Panc1 (cell line): Measurements from ENCODE around the gene HTR3D. TPM values are rescaled to one million over a fixed set of nuclear protein-coding genes. Genes with fewer than 3 reads are reported as not detected.

Experiments used
- ATAC-seq: fragments of 200-7000 bp; cut with Tn5 transposase; 2 replicates; pipeline ENCODE4 v1.9.1; 2020; ENCODE audit warnings: mild to moderate bottlenecking, moderate library complexity
- BruUV-seq: library from RNA; stranded (reverse); fragments of 400-500 nt; replicated peaks from 2 replicates; lab custom pipeline; 2021; lab: Mats Ljungman, UMichigan
- CTCF ChIA-PET: fragments of 300-600 bp; sonication (Branson Sonifier 250); formaldehyde crosslinking; loops from one replicate; lab custom pipeline; 2022; ENCODE audit warnings: antibody characterized with exemption; lab: Charles Lee
- POLR2A ChIA-PET: fragments of 300-600 bp; sonication (Branson Sonifier 250); formaldehyde crosslinking; loops from one replicate; lab custom pipeline; 2022; ENCODE audit warnings: antibody characterized with exemption; lab: Charles Lee
- DNase-seq: peaks from one replicate; pipeline ENCODE4 v3.0.0-alpha.2; 2010; ENCODE audit warnings: low read depth, low spot score
- H3K27ac ChIP-seq: 2 replicates; pipeline ENCODE4 v1.5.1; 2011; ENCODE audit warnings: mild to moderate bottlenecking, low read length, inconsistent platforms
- H3K27me3 ChIP-seq: fragments of 200-500 bp; sonication (Bioruptor generic); 2 replicates; pipeline ENCODE4 v1.6.0; 2014; ENCODE audit warnings: low read length, inconsistent platforms; ENCODE audit not compliant: control insufficient read depth, insufficient read depth
- H3K36me3 ChIP-seq: fragments of 200-500 bp; sonication (Bioruptor generic); 2 replicates; pipeline ENCODE4 v1.5.1; 2014; ENCODE audit warnings: inconsistent platforms, mild to moderate bottlenecking, low read length, moderate library complexity; ENCODE audit not compliant: control insufficient read depth, insufficient read depth
- H3K4me1 ChIP-seq: 2 replicates; pipeline ENCODE4 v1.5.1; 2011; ENCODE audit warnings: inconsistent platforms, mild to moderate bottlenecking, low read length, moderate library complexity; ENCODE audit not compliant: control insufficient read depth, insufficient read depth
- H3K4me3 ChIP-seq, 2 experiments: 2 replicates each; pipeline ENCODE4 v1.5.1; 2011 to 2012; ENCODE audit warnings: low read depth in 2 of 2, low read length in 2 of 2, mild to moderate bottlenecking in 2 of 2, inconsistent platforms in 1 of 2, moderate library complexity in 1 of 2
- H3K9me3 ChIP-seq: fragments of 200-500 bp; sonication (Bioruptor generic); 2 replicates; pipeline ENCODE4 v1.5.1; 2014; ENCODE audit warnings: low read depth, mild to moderate bottlenecking, inconsistent platforms, low read length, moderate library complexity; ENCODE audit not compliant: control insufficient read depth, insufficient read depth
- POLR2AphosphoS5 ChIP-seq: IDR thresholded peaks from 2 replicates; pipeline ENCODE4 v1.6.1; 2012; ENCODE audit warnings: mild to moderate bottlenecking, low read depth, low read length, moderate library complexity
- SIN3A ChIP-seq: IDR thresholded peaks from 2 replicates; pipeline ENCODE4 v1.6.1; 2012; ENCODE audit warnings: low read depth, mild to moderate bottlenecking, low read length, moderate library complexity, borderline replicate concordance; ENCODE audit not compliant: insufficient read depth
- TCF7L2 ChIP-seq: IDR thresholded peaks from 2 replicates; pipeline ENCODE4 v1.6.1; 2011; ENCODE audit warnings: mild to moderate bottlenecking, low read depth, low read length, inconsistent platforms
- in situ Hi-C: cut with HindIII; loops from 2 replicates; pipeline ENCODE4 v1.10.0; 2016; ENCODE audit warnings: low sequenced_read_pairs, low pct_unique_long_range_greater_than_20kb
- intact Hi-C: fragments of 100-400 bp; cut with micrococcal nuclease; formaldehyde crosslinking; loops from one replicate; pipeline ENCODE4 v1.10.0; 2022; ENCODE audit not compliant: unreplicated experiment
- total RNA-seq: library from RNA; stranded (reverse); gene quantifications from one replicate; pipeline ENCODE4 v1.2.1, GENCODE V29; 2021; ENCODE audit not compliant: unreplicated experiment
- TF ChIP-seq, protein P1 (sequence below), 2 experiments: IDR thresholded peaks; 2 replicates each; pipeline ENCODE4 v1.6.1; 2011 to 2012; ENCODE audit warnings: low read depth in 2 of 2, control low read depth in 1 of 2, low read length in 1 of 2, mild to moderate bottlenecking in 1 of 2, moderate library complexity in 1 of 2; ENCODE audit not compliant: insufficient read depth in 1 of 2
- TF ChIP-seq, protein P2 (sequence below): fragments of 450-650 bp; IDR thresholded peaks from 2 replicates; pipeline ENCODE4 v1.5.1; 2017; ENCODE audit warnings: mild to moderate bottlenecking

The HTR3D gene
- total RNA-seq, 1 experiment from 2014 or later: not detected

DNA sequence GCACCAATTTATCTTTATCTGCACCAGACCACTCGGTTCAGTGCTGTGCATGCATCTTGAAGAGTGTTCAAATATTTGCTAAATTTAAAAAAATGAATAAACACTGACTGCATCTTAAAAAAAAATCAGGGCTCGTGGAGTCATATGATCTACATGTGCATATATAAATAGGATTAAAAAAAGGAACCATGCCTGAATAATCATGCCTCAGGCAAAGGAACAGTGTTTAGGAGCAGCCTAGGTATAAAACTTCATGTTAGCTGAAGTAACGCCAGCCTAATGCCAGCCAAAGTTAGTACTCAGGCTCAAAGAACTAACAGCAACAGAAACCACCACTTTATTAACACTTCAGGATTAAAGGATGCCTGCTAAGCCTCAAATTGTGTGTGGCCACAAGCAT, 23.4 kb upstream of the HTR3D start:
- ChIA-PET POLR2A (no interaction called here), CTCF (no interaction called here)
- no peak for ATAC-seq
- Histone ChIP-seq H3K36me3 (peaks cover 3% of the 10 kb centered on the region; the same call in 1 of the 2 replicates), H3K27ac (no peak overlapping the region), H3K27me3 (no peaks in the 10 kb centered on the region), H3K4me3 (no peak overlapping the region), H3K9me3 (no peaks in the 10 kb centered on the region), H3K4me1 (peaks cover 11% of the 10 kb centered on the region)
- intact Hi-C loops (no loop called here), in situ Hi-C loops (no loop called here)
- DNase-seq: no peak
- no TSS peak for BruUV-seq
- TF ChIP-seq, protein P1, sequence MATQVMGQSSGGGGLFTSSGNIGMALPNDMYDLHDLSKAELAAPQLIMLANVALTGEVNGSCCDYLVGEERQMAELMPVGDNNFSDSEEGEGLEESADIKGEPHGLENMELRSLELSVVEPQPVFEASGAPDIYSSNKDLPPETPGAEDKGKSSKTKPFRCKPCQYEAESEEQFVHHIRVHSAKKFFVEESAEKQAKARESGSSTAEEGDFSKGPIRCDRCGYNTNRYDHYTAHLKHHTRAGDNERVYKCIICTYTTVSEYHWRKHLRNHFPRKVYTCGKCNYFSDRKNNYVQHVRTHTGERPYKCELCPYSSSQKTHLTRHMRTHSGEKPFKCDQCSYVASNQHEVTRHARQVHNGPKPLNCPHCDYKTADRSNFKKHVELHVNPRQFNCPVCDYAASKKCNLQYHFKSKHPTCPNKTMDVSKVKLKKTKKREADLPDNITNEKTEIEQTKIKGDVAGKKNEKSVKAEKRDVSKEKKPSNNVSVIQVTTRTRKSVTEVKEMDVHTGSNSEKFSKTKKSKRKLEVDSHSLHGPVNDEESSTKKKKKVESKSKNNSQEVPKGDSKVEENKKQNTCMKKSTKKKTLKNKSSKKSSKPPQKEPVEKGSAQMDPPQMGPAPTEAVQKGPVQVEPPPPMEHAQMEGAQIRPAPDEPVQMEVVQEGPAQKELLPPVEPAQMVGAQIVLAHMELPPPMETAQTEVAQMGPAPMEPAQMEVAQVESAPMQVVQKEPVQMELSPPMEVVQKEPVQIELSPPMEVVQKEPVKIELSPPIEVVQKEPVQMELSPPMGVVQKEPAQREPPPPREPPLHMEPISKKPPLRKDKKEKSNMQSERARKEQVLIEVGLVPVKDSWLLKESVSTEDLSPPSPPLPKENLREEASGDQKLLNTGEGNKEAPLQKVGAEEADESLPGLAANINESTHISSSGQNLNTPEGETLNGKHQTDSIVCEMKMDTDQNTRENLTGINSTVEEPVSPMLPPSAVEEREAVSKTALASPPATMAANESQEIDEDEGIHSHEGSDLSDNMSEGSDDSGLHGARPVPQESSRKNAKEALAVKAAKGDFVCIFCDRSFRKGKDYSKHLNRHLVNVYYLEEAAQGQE (IDR thresholded peaks at IDR 0.05; ENCODE audit: insufficient read depth in 1 of 2, low read depth in 2 of 2, low read length in 1 of 2): no peak
- no peak for TF ChIP-seq SIN3A
- TF ChIP-seq TCF7L2: no peak
- TF ChIP-seq, protein P2, sequence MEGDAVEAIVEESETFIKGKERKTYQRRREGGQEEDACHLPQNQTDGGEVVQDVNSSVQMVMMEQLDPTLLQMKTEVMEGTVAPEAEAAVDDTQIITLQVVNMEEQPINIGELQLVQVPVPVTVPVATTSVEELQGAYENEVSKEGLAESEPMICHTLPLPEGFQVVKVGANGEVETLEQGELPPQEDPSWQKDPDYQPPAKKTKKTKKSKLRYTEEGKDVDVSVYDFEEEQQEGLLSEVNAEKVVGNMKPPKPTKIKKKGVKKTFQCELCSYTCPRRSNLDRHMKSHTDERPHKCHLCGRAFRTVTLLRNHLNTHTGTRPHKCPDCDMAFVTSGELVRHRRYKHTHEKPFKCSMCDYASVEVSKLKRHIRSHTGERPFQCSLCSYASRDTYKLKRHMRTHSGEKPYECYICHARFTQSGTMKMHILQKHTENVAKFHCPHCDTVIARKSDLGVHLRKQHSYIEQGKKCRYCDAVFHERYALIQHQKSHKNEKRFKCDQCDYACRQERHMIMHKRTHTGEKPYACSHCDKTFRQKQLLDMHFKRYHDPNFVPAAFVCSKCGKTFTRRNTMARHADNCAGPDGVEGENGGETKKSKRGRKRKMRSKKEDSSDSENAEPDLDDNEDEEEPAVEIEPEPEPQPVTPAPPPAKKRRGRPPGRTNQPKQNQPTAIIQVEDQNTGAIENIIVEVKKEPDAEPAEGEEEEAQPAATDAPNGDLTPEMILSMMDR: no peak
- no peak for TF ChIP-seq POLR2AphosphoS5

DNA sequence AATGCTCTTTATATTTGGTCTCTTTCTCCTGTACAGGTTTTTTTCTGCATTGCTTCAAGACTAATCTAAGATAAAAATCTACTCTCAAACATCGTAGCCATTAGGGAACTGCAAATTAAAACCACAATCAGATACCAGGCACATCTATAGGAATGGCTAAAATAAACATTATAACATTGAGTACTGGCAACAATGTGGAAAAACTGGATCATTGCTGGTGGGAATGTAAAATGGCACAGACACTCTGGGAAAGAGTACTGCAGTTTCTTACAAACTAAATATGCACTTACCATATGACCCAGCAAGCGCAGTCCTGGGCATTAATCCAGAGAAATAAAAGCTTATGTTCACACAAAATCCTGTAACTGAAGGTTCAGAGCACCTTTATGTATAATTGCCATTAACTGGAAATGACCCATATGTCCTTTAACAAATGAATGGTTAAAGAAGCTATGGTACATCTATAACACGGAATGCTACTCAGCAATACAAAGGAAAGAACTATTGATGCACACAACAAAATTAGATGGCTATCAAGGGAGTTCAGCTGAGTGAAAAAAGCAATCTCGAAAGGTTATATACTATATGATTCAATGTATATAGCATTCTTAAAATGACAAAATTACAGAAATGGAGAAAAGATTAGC, 20.2 kb upstream of the HTR3D start:
- ChIA-PET CTCF (interaction anchor here (0.8 kb wide), 1 partner anchor 533 kb away, joined by 4 read pairs; no protein-coding TSS in a partner anchor), POLR2A (no interaction called here)
- no peak overlapping the region for H3K27ac ChIP-seq
- DNase-seq (no peak), ATAC-seq (no peak)
- TF ChIP-seq, protein P2: no peak
- TF ChIP-seq SIN3A: no peak
- TF ChIP-seq, protein P1 (IDR thresholded peaks at IDR 0.05; ENCODE audit: insufficient read depth in 1 of 2, low read depth in 2 of 2, low read length in 1 of 2): no peak
- no peak for TF ChIP-seq TCF7L2
- no peak for TF ChIP-seq POLR2AphosphoS5
- in situ Hi-C loops: no loop called here
- no TSS peak for BruUV-seq
- no peaks in the 10 kb centered on the region for H3K9me3 ChIP-seq
- no peaks in the 10 kb centered on the region for H3K27me3 ChIP-seq
- H3K36me3 ChIP-seq: peaks cover 3% of the 10 kb centered on the region; the same call in 1 of the 2 replicates
- intact Hi-C loops: no loop called here
- H3K4me3 ChIP-seq: no peak overlapping the region
- peaks cover 18% of the 10 kb centered on the region for H3K4me1 ChIP-seq
